AG04450 (cell line): ENCODE data around the gene TTBK2. TPM values are rescaled to one million over a fixed set of nuclear protein-coding genes. Genes with fewer than 3 reads are reported as not detected.

Source experiments
- CTCF ChIA-PET: fragments of 300-600, 350-600 bp; formaldehyde crosslinking; extraction: SDS; loops from one replicate; lab custom pipeline; 2022; ENCODE audit warnings: antibody characterized with exemption, inconsistent platforms; lab: Charles Lee
- POLR2A ChIA-PET: fragments of 350-600 bp; formaldehyde crosslinking; extraction: SDS; loops from one replicate; lab custom pipeline; 2021; ENCODE audit warnings: antibody characterized with exemption, inconsistent platforms; lab: Yijun Ruan, JAX
- DNase-seq: peaks from one replicate; pipeline ENCODE4 v3.0.0-alpha.2; 2011; ENCODE audit warnings: low read depth, low spot score
- H3K27ac ChIP-seq: one replicate; pipeline ENCODE4 v1.5.1; 2012; ENCODE audit warnings: low read depth, low read length, control low read depth
- H3K27me3 ChIP-seq: one replicate; pipeline ENCODE4 v1.6.0; 2012; ENCODE audit warnings: low read length; ENCODE audit not compliant: control insufficient read depth, insufficient read depth
- H3K4me3 ChIP-seq: 2 replicates; pipeline ENCODE4 v1.5.1; 2011; ENCODE audit warnings: mild to moderate bottlenecking, low read depth, low read length, control low read depth
- H3K9me3 ChIP-seq: 2 replicates; pipeline ENCODE4 v1.5.1; 2012; ENCODE audit warnings: low read length; ENCODE audit not compliant: control insufficient read depth, insufficient read depth
- CTCF ChIP-seq: IDR thresholded peaks from 2 replicates; pipeline ENCODE4 v1.5.1; 2011; ENCODE audit warnings: low read depth, low read length, control low read depth, inconsistent platforms
- polyA plus RNA-seq: library from polyadenylated mRNA; depleted of rRNA; stranded (reverse); fragments of >200 nt; gene quantifications from 2 replicates; pipeline ENCODE4 v1.2.3, GENCODE V29; 2011

The TTBK2 gene
- polyA plus RNA-seq, 1 experiment, result 8.2 TPM

GRCh38 chr15:42876224-42876623, 44.4 kb downstream of the TTBK2 start:
- Histone ChIP-seq H3K9me3 (no peaks in the 10 kb centered on the region), H3K4me3 (no peak overlapping the region), H3K27ac (no peak overlapping the region), H3K27me3 (no peaks in the 10 kb centered on the region)
- CTCF ChIA-PET, result no interaction called here
- no peak for DNase-seq
- no peak for TF ChIP-seq CTCF
- POLR2A ChIA-PET, result no interaction called here

- no peak for TF ChIP-seq CTCF
- no peak for DNase-seq
- Histone ChIP-seq H3K4me3 (no peak overlapping the region), H3K9me3 (no peaks in the 10 kb centered on the region), H3K27me3 (no peaks in the 10 kb centered on the region), H3K27ac (no peak overlapping the region)
- ChIA-PET CTCF (no interaction called here), POLR2A (no interaction called here)
Observed at GRCh38 chr15:42868683-42869082, 51.9 kb downstream of the TTBK2 start.

GRCh38 chr15:42863572-42864239, 56.9 kb downstream of the TTBK2 start:
- Histone ChIP-seq H3K27me3 (no peaks in the 10 kb centered on the region), H3K4me3 (no peak overlapping the region), H3K9me3 (no peaks in the 10 kb centered on the region), H3K27ac (no peak overlapping the region)
- CTCF ChIA-PET, result no interaction called here
- TF ChIP-seq CTCF, result no peak
- POLR2A ChIA-PET, result no interaction called here
- DNase-seq, result no peak

GRCh38 chr15:42858999-42859789, 61.4 kb downstream of the TTBK2 start:
- DNase-seq, result no peak
- peaks cover 3% of the 10 kb centered on the region; the same call in 1 of the 2 replicates for H3K9me3 ChIP-seq
- no peaks in the 10 kb centered on the region for H3K27me3 ChIP-seq
- no peak overlapping the region for H3K27ac ChIP-seq
- CTCF ChIA-PET, result no interaction called here
- no peak for TF ChIP-seq CTCF
- POLR2A ChIA-PET, result no interaction called here
- no peak overlapping the region for H3K4me3 ChIP-seq

- no peak overlapping the region for H3K27ac ChIP-seq
- H3K9me3 ChIP-seq, result peaks cover 3% of the 10 kb centered on the region; the same call in 1 of the 2 replicates
- DNase-seq, result no peak
- TF ChIP-seq CTCF, result no peak
- no peaks in the 10 kb centered on the region for H3K27me3 ChIP-seq
- ChIA-PET CTCF (no interaction called here), POLR2A (no interaction called here)
- H3K4me3 ChIP-seq, result no peak overlapping the region
Observed at GRCh38 chr15:42858540-42858939, 62.0 kb downstream of the TTBK2 start.
